Chondrocyte (in vitro differentiated cells): ENCODE measurements around the gene PTPRN2. TPM values are rescaled to one million over a fixed set of nuclear protein-coding genes. Genes with fewer than 3 reads are reported as not detected.
A peak's percentile ranks its signal among the peaks of the same experiment; 100 is the strongest.

Source experiments
- DNase-seq: peaks from one replicate; pipeline ENCODE4 v3.0.0; 2021; ENCODE audit warnings: mixed read lengths, low spot score
- H3K27ac Mint-ChIP-seq: one replicate; pipeline ENCODE4 v1.8.0; 2021; ENCODE audit warnings: mild to moderate bottlenecking, moderate library complexity, mixed read lengths; ENCODE audit not compliant: unreplicated experiment
- H3K27me3 Mint-ChIP-seq: 2 replicates; pipeline ENCODE4 v1.8.0; 2021; ENCODE audit warnings: low read depth, mixed read lengths
- H3K36me3 Mint-ChIP-seq: 2 replicates; pipeline ENCODE4 v1.8.0; 2021; ENCODE audit warnings: low read depth, mixed read lengths
- H3K4me1 Mint-ChIP-seq: 2 replicates; pipeline ENCODE4 v1.8.0; 2021; ENCODE audit warnings: low read depth, mild to moderate bottlenecking, mixed read lengths
- H3K4me3 Mint-ChIP-seq: one replicate; pipeline ENCODE4 v1.8.0; 2021; ENCODE audit warnings: mild to moderate bottlenecking, moderate library complexity, mixed read lengths; ENCODE audit not compliant: unreplicated experiment
- H3K9me3 Mint-ChIP-seq: 2 replicates; pipeline ENCODE4 v1.8.0; 2021; ENCODE audit warnings: low read depth, mixed read lengths
- CTCF ChIP-seq: fragments of 200-600 bp; sonication (generic); IDR thresholded peaks from 2 replicates; pipeline ENCODE4 v1.5.0; 2021; ENCODE audit warnings: antibody characterized with exemption, mild to moderate bottlenecking, moderate library complexity
- total RNA-seq: library from RNA; stranded (reverse); gene quantifications from 3 replicates; pipeline ENCODE4 v1.2.1, GENCODE V29; 2021

PTPRN2 gene
- total RNA-seq, 1 donor from 2014 or later = 0.30 TPM

GRCh38 chr7:158364451-158364850 lies 223.2 kb downstream of the PTPRN2 start:
- no peak overlapping the region for H3K4me3 Mint-ChIP-seq
- H3K27me3 Mint-ChIP-seq = no peaks in the 10 kb centered on the region
- H3K36me3 Mint-ChIP-seq = no peaks in the 10 kb centered on the region
- H3K4me1 Mint-ChIP-seq = no peaks in the 10 kb centered on the region
- peak; percentile 22 for DNase-seq
- no peak for TF ChIP-seq CTCF
- peaks cover 13% of the 10 kb centered on the region for H3K9me3 Mint-ChIP-seq
- no peak overlapping the region for H3K27ac Mint-ChIP-seq

- Mint-ChIP-seq H3K27me3 (no peaks in the 10 kb centered on the region), H3K36me3 (no peaks in the 10 kb centered on the region), H3K4me1 (no peaks in the 10 kb centered on the region), H3K4me3 (no peak overlapping the region), H3K27ac (no peak overlapping the region), H3K9me3 (peaks cover 13% of the 10 kb centered on the region)
- no peak for TF ChIP-seq CTCF
- DNase-seq = peak; percentile 86
Observed at GRCh38 chr7:158362912-158363905, 224.4 kb downstream of the PTPRN2 start.

GRCh38 chr7:158362001-158362400 lies 225.6 kb downstream of the PTPRN2 start:
- H3K4me1 Mint-ChIP-seq = no peaks in the 10 kb centered on the region

GRCh38 chr7:158361326-158361946 lies 226.2 kb downstream of the PTPRN2 start:
- H3K27me3 Mint-ChIP-seq = no peaks in the 10 kb centered on the region
- DNase-seq = peak; percentile 69
- H3K36me3 Mint-ChIP-seq = no peaks in the 10 kb centered on the region
- H3K27ac Mint-ChIP-seq = no peak overlapping the region
- peaks cover 14% of the 10 kb centered on the region for H3K9me3 Mint-ChIP-seq
- H3K4me1 Mint-ChIP-seq = no peaks in the 10 kb centered on the region
- H3K4me3 Mint-ChIP-seq = no peak overlapping the region
- no peak for TF ChIP-seq CTCF

More at GRCh38 chr7:158362001-158362400, 225.6 kb downstream of the PTPRN2 start:
- Mint-ChIP-seq H3K27me3 (no peaks in the 10 kb centered on the region), H3K9me3 (peaks cover 13% of the 10 kb centered on the region), H3K36me3 (no peaks in the 10 kb centered on the region), H3K4me3 (no peak overlapping the region), H3K27ac (no peak overlapping the region)
- TF ChIP-seq CTCF = no peak
- DNase-seq = no peak

- Mint-ChIP-seq H3K36me3 (peaks cover 1% of the 10 kb centered on the region), H3K27me3 (peaks cover 4% of the 10 kb centered on the region), H3K27ac (no peak overlapping the region), H3K9me3 (peaks cover 27% of the 10 kb centered on the region), H3K4me3 (no peak overlapping the region), H3K4me1 (no peaks in the 10 kb centered on the region)
- no peak for TF ChIP-seq CTCF
- DNase-seq = no peak
Observed at GRCh38 chr7:158358926-158359645, 228.5 kb downstream of the PTPRN2 start.
